ENCODE measurements around the gene ATG16L1. TPM values are rescaled to one million over a fixed set of nuclear protein-coding genes. Genes with fewer than 3 reads are reported as not detected.
A peak's percentile ranks its signal among the peaks of the same experiment; 100 is the strongest.

The ATG16L1 gene
- polyA plus RNA-seq, 1 donor (not counting 4 experiments of a cell fraction or from before 2014, with no cell fraction given): 38.5 TPM

DNA sequence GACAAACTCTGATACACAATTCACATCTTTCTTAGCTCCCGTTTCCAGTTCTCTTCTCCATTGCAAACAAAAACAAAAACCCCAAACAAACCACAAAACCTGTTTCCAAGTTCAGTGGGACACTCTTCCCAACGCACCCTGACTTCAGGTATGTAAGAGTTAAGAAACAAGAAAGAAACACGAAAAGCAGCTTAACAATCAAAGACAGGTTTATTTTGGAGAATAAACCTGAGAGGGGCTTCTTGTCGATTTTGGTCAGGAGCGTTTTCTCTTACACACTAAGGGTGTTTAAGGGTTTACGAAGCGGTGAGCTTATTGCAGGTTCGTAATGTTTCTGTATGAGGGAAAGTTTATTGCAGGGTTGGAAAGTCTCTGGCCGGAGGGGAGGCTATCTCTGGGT lies 905 bp upstream of the ATG16L1 start:
- no peak for TF ChIP-seq EZH2 (IDR thresholded peaks at IDR 0.05; ENCODE audit: low read length)
- TF ChIP-seq, protein P1, sequence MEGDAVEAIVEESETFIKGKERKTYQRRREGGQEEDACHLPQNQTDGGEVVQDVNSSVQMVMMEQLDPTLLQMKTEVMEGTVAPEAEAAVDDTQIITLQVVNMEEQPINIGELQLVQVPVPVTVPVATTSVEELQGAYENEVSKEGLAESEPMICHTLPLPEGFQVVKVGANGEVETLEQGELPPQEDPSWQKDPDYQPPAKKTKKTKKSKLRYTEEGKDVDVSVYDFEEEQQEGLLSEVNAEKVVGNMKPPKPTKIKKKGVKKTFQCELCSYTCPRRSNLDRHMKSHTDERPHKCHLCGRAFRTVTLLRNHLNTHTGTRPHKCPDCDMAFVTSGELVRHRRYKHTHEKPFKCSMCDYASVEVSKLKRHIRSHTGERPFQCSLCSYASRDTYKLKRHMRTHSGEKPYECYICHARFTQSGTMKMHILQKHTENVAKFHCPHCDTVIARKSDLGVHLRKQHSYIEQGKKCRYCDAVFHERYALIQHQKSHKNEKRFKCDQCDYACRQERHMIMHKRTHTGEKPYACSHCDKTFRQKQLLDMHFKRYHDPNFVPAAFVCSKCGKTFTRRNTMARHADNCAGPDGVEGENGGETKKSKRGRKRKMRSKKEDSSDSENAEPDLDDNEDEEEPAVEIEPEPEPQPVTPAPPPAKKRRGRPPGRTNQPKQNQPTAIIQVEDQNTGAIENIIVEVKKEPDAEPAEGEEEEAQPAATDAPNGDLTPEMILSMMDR (optimal IDR thresholded peaks at IDR 0.05 in 1 of 3, IDR thresholded peaks at IDR 0.05 in 1 of 3, conservative IDR thresholded peaks at IDR 0.05 in 1 of 3; ENCODE audit: extremely low read depth in 1 of 3, insufficient read depth in 2 of 3, low read length in 3 of 3): no peak
- DNase-seq (ENCODE audit: low read depth, low spot score) (no peak), FAIRE-seq (no peak)
- peak overlapping the region; percentile 78 for H2AFZ ChIP-seq (ENCODE audit: control insufficient read depth, low read length)
- no peaks in the 10 kb centered on the region for H3K9me3 ChIP-seq (ENCODE audit: control insufficient read depth, low read depth, low read length)
- peaks cover 0 to 3% of the 10 kb centered on the region in 2 experiments for H3K36me3 ChIP-seq (ENCODE audit: control insufficient read depth in 2 of 2, extremely low read depth in 1 of 2, insufficient read depth in 2 of 2, low read length in 2 of 2)
- H4K20me1 ChIP-seq (ENCODE audit: control insufficient read depth, extremely low read depth, insufficient read depth, low read length): peaks cover 7% of the 10 kb centered on the region
- no peak overlapping the region for H3K4me3 ChIP-seq (ENCODE audit: control insufficient read depth in 2 of 3, extremely low read depth in 1 of 3, insufficient read depth in 2 of 3, low read depth in 1 of 3, low read length in 3 of 3)
- no peak overlapping the region for H3K4me2 ChIP-seq (ENCODE audit: control insufficient read depth, extremely low read depth, insufficient read depth, low read depth, low read length)
- no peaks in the 10 kb centered on the region for H3K27me3 ChIP-seq (ENCODE audit: control insufficient read depth, extremely low read depth, insufficient read depth, low read length)
- dilution Hi-C loops (cut with MboI; ENCODE audit: extremely low pct_ligation_motif_present, low sequenced_read_pairs): no loop called here
- H3K9me1 ChIP-seq (ENCODE audit: control insufficient read depth, extremely low read depth, insufficient read depth, low read length): no peaks in the 10 kb centered on the region
- H3K27ac ChIP-seq (ENCODE audit: control insufficient read depth, insufficient read depth, low read length): no peak overlapping the region
- no peak overlapping the region for H3K9ac ChIP-seq (ENCODE audit: control insufficient read depth, extremely low read depth, insufficient read depth, low read length)
- H3K4me1 ChIP-seq (ENCODE audit: control insufficient read depth, extremely low read depth, insufficient read depth, low read length): peaks cover 33% of the 10 kb centered on the region
- peaks cover 41% of the 10 kb centered on the region for H3K79me2 ChIP-seq (ENCODE audit: control insufficient read depth, insufficient read depth, low read length)

DNA sequence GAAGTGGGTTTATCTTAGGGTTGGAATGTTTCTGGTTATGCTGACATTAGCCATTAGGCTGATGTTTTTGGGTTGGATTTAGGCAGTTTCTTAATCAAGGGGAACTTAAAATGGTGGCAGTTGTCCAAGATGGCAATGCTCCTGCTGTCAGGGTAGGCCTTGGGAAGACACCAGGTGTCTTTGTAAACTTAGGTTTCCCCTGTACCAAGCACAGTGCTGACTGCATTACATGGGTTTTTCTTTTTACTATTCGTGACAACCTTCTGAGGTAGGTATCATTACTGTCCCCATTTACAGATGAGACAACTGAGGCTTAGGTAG lies 528 bp upstream of the ATG16L1 start:
- H4K20me1 ChIP-seq (ENCODE audit: control insufficient read depth, extremely low read depth, insufficient read depth, low read length): peaks cover 8% of the 10 kb centered on the region
- peak overlapping the region; percentile 28 for H3K9ac ChIP-seq (ENCODE audit: control insufficient read depth, extremely low read depth, insufficient read depth, low read length)
- no peak for FAIRE-seq
- H3K4me1 ChIP-seq (ENCODE audit: control insufficient read depth, extremely low read depth, insufficient read depth, low read length): peaks cover 33% of the 10 kb centered on the region
- peaks cover 44% of the 10 kb centered on the region for H3K79me2 ChIP-seq (ENCODE audit: control insufficient read depth, insufficient read depth, low read length)
- no peak overlapping the region for H3K4me3 ChIP-seq (ENCODE audit: control insufficient read depth in 2 of 3, extremely low read depth in 1 of 3, insufficient read depth in 2 of 3, low read depth in 1 of 3, low read length in 3 of 3)
- no peaks in the 10 kb centered on the region for H3K9me1 ChIP-seq (ENCODE audit: control insufficient read depth, extremely low read depth, insufficient read depth, low read length)
- dilution Hi-C loops (cut with MboI; ENCODE audit: extremely low pct_ligation_motif_present, low sequenced_read_pairs): no loop called here
- H2AFZ ChIP-seq (ENCODE audit: control insufficient read depth, low read length): peak overlapping the region; percentile 78
- H3K36me3 ChIP-seq (ENCODE audit: control insufficient read depth in 2 of 2, extremely low read depth in 1 of 2, insufficient read depth in 2 of 2, low read length in 2 of 2): peaks cover 0 to 5% of the 10 kb centered on the region in 2 experiments
- peak overlapping the region; percentile 64 for H3K4me2 ChIP-seq (ENCODE audit: control insufficient read depth, extremely low read depth, insufficient read depth, low read depth, low read length)
- no peak for DNase-seq (ENCODE audit: low read depth, low spot score)
- no peak for TF ChIP-seq EZH2 (IDR thresholded peaks at IDR 0.05; ENCODE audit: low read length)
- TF ChIP-seq, protein P1 (optimal IDR thresholded peaks at IDR 0.05 in 1 of 3, IDR thresholded peaks at IDR 0.05 in 1 of 3, conservative IDR thresholded peaks at IDR 0.05 in 1 of 3; ENCODE audit: extremely low read depth in 1 of 3, insufficient read depth in 2 of 3, low read length in 3 of 3): no peak
- no peaks in the 10 kb centered on the region for H3K9me3 ChIP-seq (ENCODE audit: control insufficient read depth, low read depth, low read length)
- H3K27ac ChIP-seq (ENCODE audit: control insufficient read depth, insufficient read depth, low read length): peak overlapping the region; percentile 63
- H3K27me3 ChIP-seq (ENCODE audit: control insufficient read depth, extremely low read depth, insufficient read depth, low read length): no peaks in the 10 kb centered on the region

Measured in keratinocyte (primary cell).